CD1c-positive myeloid dendritic cell (primary cell): ENCODE results near the gene SLC37A2.
A peak's percentile ranks its signal among the peaks of the same experiment; 100 is the strongest.
"Not testable (repeated sequence)": the region's sequence is repeated elsewhere in the genome, so short reads cannot be mapped to it uniquely, and the experiment has no call there.

Experiments
- DNase-seq: peaks from one replicate; pipeline ENCODE4 v3.0.0-alpha.2; 2016; ENCODE audit errors: extremely low spot score

The SLC37A2 gene

DNA sequence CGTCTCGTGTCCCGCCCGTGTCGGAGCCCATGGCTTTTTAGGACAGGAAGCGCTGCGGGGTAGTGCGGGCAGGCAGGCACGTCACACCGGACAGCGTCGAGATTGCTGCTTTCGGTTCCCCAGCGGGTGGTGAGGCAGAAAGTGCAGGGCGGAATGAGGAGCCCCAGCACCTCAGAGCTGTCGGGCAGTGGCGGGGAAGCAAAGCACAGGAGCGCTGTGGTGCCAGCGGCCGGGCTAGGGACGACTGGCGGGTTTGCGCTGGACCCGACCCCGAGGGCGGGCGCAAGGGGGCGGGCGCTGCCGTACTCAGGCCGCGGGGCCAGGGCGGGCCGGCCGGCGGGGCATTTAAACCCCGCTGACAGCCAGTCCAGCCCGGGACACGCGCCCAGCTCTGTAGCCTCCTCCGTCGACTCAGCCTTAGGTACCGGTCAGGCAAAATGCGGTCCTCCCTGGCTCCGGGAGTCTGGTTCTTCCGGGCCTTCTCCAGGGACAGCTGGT is at the start of gene SLC37A2:
SLC37A2 (plus strand) TSS at position 375 of the 498 bp plus-strand sequence; CDS start at position 438, 63 bp downstream.
- DNase-seq, result peak; percentile 95

DNA sequence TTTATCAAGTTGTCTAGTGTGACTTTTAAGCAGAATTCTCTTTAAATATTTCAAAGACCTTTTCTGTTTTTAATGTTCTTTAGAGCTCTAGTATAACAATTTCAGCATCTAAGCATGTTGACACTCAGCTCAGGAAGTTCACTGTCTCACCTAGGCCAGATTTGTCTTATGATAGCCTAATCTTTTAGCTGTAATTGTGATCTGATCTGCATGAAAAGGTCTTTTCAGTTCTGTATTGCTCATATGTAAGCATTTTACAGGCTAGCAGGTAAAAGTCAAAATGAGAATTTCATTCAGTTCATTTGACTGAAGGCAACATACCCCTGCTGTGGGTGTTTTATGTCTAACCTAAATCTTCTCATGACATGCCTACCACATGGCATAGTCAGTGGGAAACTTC is 46.7 kb upstream of the SLC37A2 start:
- no peak for DNase-seq

DNA sequence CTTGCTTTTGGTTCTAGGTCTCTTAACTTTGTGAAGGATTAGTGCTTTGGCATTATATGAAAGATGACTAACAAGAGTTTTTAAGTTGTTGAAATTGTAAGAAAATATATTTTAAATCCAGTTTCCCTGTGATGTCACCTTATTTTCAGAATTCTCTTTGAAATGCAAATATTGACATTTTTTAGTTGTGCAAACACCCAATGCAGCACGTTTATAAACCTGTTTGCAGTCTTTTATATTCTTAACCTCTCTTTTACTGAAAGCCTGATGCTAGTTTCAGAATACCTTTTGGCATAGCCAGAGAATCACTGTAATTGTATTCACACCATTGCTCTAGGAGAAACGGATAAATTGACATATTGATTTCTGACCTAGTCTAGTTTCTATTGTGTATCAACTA is 42.8 kb upstream of the SLC37A2 start:
- no peak for DNase-seq

DNA sequence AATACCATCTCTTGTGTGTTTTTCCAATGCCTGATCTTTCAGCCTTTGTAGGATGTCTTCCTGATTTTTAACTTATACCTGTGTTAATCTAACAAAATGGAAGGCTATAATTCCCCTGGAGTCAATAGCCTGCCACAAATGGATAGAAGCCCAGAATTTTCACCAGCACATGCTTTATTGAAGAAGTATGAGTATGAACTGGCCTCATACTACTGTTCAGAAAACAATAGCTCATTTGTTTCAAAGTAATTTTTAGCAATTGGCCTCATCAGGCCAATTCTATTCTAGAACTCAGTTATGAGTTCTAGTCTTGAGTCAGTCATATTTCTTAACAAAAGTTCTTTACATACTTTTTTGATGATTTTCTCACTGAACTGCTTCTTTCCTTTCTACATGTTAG is 40.6 kb upstream of the SLC37A2 start:
- DNase-seq, result no peak

DNA sequence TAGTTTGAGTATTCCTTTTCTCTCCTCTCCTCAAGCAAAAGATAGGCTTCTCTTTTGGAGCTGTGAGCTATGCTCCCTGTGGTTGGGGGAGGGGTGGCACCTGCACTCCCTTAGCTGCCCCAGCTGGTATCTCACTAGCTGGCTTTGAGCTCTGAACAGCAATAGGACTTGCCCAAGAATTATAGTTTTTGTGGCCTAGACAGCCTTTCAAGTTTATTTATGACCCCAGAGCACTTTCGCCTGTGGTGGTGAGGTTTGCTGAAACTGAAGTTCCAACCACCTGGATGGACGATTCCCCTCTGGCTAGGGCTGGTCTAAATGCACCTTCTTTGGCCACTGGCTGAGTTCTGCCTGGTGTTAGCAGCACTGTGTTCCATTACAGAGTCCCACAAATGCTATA is 37.1 kb upstream of the SLC37A2 start:
- no peak for DNase-seq

DNA sequence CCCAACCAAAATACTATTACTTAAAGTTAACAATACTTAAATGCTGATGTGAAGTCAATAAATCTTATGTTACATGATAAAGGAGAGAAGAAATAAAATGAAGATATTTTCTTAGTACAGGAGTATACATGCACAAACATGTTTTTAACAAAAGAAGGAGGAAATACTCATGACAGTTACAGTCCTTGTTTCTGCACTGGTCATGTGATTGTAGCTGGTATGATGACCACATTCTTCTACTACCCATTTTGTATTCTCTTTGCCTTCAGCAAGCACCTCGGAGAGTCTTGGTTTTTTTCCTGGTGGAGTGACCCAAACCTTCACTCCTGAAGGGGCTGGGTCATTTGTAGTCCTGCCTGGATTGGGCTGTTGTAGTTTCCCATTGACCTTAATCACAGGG is 33.7 kb upstream of the SLC37A2 start:
- not testable (repeated sequence) for DNase-seq

DNA sequence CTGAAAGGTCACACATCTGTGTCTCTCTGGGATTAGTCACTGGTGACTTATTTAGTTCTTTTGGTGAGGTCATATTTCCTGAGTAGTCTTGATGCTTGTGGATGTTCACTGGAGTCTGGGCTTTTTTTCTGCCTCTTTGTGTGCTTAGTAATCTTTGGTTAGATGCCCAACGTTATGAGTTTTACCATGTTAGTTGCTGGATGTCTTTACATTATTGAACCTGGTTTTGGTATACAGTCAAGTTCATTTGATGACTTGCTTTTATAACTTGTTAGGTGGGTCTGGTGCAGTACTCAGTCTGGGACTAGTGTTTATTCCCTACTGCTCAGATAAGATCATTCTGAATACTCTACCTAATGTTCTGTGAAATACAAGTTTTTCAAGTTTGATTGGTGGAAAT is 26.2 kb upstream of the SLC37A2 start:
- DNase-seq, result peak; percentile 68

DNA sequence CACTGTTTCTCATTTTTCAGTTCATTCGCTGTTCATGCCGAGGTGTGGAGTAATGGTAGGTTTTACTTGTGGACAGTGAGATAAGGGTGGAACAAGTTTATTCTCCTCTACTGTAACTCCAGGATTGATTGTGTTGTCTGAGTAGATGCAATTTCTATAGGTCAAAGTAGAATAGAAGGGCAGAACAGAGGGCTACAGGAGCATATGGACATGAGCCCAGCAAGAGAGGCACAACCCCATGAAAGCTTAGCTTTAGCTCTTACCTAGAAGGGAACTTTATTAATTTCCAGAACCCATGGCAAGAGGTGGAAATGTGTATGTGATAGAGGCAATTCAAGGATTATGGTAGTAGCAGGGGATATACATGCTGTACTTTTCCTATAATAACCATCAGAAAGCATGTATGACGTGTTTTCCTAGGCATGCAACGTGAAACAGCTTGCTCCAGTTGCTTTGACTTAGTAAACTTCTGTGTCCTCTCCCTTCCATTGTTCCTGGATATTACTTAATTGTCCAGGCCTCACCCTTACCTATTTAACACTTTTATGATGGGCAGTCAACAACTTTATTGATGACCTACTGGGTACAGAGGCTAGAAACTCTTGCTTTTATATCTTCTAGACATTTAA is 13.8 kb upstream of the SLC37A2 start:
- DNase-seq, result no peak

DNA sequence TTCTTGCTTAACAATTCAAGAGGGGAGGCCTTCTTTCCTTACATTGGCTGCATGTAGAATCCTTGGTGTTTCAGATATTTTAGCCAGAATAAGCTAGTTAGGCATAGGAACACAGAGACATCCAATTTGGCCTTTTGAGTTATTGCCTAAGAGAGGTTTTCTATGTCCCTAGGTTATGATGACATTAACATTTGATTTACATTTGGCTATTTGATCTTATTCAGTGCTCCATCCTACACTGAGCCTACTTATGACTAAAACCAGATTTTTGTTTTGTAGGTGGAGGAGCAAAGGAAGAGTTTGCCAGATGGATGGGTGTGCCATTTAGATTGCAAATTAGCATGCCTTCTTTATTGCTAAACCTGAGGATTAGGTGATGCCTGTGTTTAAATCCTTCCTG is 11.1 kb upstream of the SLC37A2 start:
- no peak for DNase-seq

DNA sequence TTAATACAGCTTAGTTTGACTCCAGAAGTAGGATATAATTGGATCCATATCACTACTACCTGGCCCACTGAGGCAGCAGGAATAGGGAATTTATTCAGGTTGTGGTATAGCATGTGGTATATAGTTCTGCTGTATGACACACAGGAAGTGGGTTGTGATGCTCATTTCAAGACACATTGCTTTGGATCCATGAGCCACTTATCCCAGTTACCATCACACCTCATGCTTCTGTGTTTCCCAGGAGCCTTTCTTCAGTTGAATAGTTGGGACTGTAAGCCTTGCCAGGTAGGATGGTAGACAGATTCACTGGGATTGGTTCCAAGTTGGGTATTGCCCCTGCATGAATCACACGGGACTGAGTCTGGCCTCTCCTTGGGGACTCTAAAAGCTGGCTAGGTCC is 9.9 kb upstream of the SLC37A2 start:
- DNase-seq, result no peak

DNA sequence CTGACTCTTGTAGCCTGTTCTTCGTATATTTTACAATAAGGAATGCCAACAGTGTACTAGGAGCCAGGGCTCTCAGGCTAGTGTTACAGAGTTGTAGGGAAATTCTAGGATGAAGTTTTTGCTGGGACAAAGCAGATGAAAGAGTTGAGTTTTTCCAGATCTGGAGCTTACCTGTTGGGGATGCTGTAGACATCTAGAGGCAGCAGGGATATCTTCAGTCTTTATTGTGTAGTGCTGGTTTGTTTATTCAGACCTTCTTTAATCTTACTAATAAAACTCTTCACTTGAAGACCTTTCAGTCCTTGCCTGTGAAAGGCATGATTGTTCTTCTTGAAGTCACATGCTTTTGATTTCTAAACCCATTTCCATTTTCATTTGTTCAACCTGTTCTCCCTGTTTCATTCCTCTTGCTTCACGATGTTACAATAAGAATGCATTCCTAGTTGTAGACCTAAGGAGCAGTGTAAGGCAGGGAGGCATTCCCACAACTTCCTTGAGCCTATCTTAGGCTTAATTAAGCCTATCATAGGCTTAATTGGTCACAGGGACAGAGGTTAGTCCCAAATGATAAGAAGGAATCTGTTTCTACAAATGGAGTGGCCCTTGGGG is 7.9 kb upstream of the SLC37A2 start:
- no peak for DNase-seq

DNA sequence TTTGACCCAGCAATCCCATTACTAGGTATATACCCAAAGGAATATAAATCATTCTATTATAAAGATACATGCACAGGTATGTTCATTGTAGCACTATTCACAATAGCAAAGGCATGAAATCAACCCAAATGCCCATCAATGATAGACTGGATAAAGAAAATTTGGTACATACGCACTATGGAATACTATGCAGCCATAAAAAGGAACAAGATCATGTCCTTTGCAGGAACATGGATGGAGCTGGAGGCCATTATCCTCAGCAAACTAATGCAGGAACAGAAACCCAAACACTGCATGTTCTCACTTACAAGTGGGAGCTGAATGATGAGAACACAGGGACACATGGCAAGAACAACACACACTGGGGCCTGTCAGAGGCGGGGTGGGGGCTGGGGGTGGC is 7.0 kb upstream of the SLC37A2 start:
- DNase-seq, result not testable (repeated sequence)

DNA sequence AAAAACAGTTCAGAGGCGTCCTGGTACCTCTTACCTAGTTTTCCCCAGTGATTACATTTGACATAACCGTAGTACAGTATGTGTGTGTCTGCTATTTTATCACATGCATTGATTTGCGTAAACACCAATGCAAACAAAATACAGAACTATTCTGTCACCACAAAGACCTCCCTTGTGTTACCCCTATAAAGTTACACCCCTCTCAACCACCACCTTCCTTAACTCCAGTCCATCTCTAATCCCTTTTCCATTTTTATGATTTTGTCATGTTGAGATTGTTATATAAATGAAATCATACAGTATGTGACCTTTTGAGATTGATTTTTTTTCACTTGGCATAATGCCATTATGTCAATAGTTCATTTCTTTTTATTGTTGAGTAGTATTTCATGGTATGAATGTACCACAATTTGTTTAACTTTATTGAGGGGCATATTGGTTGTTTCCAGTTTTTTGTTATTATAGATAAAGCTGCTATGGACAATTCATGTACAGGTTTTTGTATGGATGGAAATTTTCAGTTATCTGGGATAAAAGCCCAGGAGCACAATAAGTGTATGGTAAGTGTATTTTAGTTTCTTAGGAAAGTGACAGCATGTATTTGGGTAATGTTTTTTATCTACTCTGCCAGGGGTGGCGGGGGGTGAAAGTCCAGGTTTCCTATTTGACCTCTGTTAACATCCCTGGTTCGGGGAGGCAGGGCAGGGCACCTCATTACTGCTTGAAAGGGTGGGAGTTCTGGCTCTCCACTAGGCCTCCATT is 6.0 kb upstream of the SLC37A2 start:
- DNase-seq, result no peak

DNA sequence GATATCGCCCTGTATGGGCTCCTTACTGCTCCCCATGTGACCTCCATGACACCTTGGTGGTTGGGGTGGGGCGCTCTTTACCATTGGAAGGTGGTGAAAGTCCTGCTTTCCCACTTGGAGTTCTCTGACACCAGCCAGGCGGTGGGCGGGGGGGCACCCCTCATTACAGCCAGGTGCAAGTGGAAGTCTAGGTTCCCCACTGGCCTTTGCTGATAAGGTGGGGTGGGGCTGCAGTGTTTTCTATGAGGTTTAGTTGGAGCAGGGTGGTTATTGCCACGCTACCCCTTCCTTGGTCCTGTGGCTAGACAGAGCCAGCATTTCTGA is 5.5 kb upstream of the SLC37A2 start:
- no peak for DNase-seq

DNA sequence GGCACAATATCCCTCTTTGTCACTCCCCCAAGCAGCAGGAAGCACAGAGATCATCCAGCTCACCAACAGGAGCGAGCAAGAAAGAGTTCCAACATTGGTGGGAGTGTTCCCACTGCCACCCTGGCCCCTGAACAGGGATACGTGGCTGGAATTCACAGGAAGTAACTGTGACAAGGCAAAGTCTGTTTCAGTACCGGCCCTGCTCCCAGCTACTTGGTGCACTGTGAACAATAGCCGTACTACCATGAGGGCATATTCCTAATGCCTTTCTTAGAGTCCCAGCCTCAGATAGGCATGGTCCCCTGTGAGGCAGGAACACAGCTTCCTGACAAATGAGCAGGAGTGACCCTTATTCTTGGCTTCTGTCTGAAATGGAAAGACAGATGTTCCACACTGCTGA is 1.8 kb upstream of the SLC37A2 start:
- no peak for DNase-seq

DNA sequence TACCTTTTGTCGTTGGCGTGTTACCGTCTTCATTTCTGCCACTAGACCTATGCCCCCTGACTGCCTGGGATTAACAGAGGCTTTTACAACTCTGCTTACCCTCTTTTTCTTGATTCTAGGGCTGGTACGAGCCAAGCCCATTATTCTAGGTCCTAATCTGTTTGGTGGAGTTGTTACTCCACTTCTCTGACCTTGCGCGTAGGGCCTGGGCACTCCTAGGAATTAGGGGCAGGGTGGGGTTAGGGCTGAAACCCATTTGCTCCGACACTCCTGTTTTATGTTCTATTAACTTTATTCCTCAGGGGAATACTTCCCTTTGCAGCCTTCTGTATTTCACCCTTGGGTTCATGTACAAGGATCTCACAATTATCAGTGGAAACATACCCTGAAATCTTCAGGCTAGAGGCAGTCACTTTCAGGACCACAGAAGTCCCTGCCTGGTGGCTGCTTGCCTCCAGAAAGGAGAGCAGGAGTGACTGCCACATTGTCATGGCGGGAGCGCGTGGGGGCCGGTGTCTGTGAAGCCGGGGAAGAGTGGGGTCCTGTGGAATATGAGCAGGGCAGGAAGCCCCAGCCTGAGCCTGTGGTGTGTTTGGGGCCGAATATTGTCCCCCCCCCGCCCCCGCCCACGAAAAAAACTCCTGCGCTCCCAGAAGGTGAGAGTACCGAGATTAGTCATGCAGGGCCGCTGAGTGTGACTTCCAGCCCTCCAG is 731 bp upstream of the SLC37A2 start:
- no peak for DNase-seq

DNA sequence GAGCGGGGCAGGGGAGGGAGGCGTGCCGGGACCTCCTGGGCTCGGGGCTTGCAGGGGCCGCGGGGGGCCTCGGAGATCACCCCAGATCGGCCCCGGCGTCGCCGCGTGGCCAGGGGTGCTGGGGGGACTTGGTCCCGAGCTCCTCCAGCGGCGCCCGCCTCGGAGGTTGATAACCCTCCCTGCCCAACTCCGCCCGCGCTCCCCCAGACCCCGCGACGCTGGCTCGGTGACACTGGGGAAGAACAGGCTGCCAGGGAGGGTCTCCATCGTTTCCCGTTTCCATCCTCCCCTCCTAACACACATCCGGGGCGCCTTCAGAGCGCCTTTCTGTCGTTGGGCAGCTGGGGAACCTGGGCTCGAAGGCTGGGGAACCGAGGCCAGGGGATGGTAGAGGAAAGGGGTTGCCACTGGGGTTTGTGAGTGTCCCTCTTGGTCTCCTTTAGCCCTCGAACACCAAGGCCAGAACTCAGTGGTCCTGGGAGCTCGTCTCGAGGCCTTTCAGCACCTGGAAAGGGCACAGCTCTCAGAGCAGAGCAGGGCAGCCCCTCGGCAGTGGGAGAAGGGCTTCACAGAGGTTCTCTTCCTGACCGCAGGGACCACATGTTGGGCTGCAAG is 431 bp downstream of the SLC37A2 start:
- DNase-seq, result peak; percentile 53

DNA sequence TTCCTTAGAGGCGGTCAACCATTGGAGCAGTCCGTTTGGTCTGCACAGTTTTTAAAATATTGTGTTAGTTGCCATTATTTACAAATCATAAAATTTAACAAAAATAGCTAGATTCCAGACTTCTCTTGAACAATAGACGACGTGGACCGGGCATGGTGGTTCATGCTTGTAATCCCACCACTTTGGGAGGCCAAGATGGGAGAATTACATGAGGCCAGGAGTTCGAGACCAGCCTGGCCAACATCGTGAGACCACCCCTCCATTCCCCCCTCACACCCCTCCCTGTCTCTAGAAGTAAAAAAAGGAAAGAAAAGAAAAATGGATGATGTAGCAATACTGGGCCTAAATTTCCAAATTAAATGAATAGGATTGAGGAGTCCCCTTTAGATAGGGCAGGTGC is 965 bp downstream of the SLC37A2 start:
- DNase-seq, result no peak

DNA sequence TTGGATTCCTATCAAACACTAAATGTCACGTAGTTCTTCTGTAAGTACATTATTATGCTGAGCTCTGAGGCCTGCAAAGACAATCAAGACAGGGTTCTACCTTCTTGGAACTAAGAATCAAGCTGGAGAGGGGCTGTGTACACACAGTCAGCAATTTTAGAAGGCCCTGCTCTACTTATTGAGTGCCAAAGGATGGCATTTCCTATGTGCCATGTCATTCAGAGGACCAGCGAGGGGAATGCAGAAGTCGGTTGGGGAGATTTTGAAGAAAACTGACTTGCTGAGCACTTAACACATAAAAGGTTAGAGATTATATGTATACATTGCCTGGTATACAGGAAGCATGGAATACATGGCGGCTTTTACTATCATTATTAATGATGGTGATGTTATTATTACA is 5.3 kb downstream of the SLC37A2 start:
- DNase-seq, result peak; percentile 35

DNA sequence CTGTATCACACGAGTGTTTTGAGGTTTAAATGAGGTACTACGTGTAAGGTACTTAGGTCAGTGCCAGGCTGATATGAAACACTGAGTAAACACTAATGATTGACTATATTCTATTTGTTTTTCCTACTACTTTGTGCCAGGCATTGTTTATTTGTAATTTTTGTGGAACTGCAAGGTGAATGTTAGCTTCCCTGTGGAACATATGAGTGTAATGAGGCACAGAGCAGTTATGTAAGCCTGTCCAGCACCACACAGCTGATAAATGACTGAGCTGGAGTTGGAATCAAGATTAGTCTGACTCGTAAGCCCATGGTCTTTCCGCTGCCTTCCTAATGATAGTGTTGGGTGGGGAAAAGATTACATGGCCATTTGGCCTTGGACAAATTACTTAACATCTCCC is 5.9 kb downstream of the SLC37A2 start:
- peak; percentile 29 for DNase-seq

DNA sequence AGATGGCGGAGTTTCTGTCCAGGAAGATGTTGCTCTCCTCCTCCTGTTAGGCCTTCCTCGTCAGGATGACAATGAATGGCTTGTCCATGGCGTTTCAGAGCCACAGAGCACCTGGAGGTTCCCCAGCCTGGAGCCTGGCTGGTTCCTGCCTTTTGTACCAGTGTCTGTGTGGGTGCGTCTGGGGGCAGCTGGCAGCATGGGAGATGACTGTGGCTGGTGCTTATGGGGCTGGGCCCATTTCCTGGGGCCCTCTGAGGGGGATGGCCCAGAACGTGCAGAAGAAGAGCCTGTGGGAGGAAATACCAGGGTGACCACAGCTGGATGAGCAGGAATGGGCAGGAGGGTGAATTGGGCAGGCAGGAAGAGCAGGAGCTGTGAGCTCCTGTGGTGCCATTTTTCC is 6.7 kb downstream of the SLC37A2 start:
- DNase-seq, result peak; percentile 55

DNA sequence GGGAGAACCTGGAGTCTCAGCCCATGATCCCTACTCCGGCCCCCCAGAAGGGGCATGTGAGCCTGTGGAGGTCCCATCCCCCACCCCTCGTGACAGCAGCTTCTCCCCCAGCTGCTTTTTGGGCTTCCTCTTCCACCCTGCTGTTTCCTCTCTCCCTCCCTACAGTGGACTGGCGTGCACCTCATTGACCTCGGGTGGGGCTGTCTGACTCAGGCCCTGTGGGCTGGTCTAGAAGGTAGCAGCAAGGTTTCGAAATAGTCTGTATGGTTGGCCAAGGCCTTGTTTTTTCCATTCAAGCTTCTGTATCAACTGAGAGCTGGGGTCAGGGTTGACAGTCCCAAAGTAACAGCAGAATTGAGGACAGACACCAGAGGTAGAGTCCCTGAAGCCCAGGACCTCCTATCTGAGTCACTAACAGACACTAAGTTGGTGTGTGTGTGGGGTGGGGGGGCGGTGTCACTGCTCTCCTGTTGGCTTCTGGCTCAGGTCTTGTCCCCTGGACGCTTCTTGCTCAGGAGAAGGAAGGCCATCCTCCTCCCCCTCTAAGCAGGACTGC is 7.7 kb downstream of the SLC37A2 start:
- peak; percentile 93 for DNase-seq
